ENCODE results near the gene CHCHD3.

DNA sequence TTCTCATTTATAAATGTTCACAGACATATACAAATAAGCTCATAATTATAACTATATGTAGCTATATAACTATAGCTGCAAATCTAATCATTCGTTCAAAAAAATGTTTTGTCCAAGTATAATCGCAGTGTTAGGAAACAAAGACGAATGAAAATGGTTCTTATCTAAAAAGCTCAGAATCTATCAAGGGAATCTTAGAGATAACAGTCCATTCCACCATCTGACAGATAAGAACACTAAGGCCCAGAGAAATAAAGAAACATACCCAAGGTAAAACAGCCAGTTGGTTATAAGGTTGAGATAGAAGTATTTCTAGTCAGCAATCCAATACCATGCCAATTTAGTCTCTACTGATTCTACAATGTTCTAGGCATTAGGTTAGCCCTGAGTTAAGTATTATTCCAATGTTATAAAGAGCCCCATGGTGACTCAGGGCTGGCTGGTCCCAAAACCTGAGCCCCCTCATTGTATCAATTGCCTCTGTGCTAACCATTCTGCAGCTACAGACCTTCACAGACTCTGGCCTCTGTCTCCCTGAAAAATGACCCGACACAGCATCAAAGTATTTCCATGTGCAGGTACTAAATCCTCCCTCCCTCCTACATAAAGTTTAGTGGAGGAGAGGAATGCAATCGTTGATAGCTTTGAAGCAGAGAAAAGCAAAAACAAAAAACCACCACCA lies 30.0 kb downstream of the CHCHD3 start:
- TF ChIP-seq, protein P1, sequence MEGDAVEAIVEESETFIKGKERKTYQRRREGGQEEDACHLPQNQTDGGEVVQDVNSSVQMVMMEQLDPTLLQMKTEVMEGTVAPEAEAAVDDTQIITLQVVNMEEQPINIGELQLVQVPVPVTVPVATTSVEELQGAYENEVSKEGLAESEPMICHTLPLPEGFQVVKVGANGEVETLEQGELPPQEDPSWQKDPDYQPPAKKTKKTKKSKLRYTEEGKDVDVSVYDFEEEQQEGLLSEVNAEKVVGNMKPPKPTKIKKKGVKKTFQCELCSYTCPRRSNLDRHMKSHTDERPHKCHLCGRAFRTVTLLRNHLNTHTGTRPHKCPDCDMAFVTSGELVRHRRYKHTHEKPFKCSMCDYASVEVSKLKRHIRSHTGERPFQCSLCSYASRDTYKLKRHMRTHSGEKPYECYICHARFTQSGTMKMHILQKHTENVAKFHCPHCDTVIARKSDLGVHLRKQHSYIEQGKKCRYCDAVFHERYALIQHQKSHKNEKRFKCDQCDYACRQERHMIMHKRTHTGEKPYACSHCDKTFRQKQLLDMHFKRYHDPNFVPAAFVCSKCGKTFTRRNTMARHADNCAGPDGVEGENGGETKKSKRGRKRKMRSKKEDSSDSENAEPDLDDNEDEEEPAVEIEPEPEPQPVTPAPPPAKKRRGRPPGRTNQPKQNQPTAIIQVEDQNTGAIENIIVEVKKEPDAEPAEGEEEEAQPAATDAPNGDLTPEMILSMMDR (conservative IDR thresholded peaks at IDR 0.05) = no peak
- no peak for TF ChIP-seq EZH2 (IDR thresholded peaks at IDR 0.05; ENCODE audit: low read depth)

Measured in PC-9 (cell line).